GM12878 (cell line): Measurements from ENCODE around the gene SUGCT. TPM values are rescaled to one million over a fixed set of nuclear protein-coding genes. Genes with fewer than 3 reads are reported as not detected.

ENCODE experiments used
- ATAC-seq: fragments of 200-7000 bp; cut with Tn5 transposase; 3 replicates; pipeline ENCODE4 v1.9.1; 2020; ENCODE audit warnings: mild to moderate bottlenecking, moderate library complexity
- BruUV-seq: library from RNA; stranded (reverse); fragments of 400-500 nt; replicated peaks from 2 replicates; lab custom pipeline; 2021; lab: Mats Ljungman, UMichigan
- CTCF ChIA-PET: fragments of 300-600 bp; sonication (Branson Sonifier 250); formaldehyde crosslinking; extraction: SDS; loops from one replicate; lab custom pipeline; 2021; ENCODE audit warnings: inconsistent platforms; lab: Yijun Ruan, JAX
- POLR2A ChIA-PET: fragments of 350-600 bp; formaldehyde crosslinking; extraction: SDS; loops from one replicate; lab custom pipeline; 2021; ENCODE audit warnings: inconsistent platforms; lab: Charles Lee
- RAD21 ChIA-PET: fragments of 300-600 bp; sonication (Branson Sonifier 250); formaldehyde crosslinking; loops from one replicate; lab custom pipeline; 2023; ENCODE audit warnings: antibody characterized with exemption; ENCODE audit not compliant: unreplicated experiment; lab: Charles Lee
- SMC1A ChIA-PET: fragments of 300-600 bp; sonication (Branson Sonifier 250); formaldehyde crosslinking; loops from one replicate; lab custom pipeline; 2023; ENCODE audit not compliant: unreplicated experiment, uncharacterized antibody; lab: Charles Lee
- DNase-seq: peaks from one replicate; pipeline ENCODE4 v3.0.0-alpha.2; 2011; ENCODE audit warnings: low read depth, low spot score
- FAIRE-seq: peaks from 3 replicates; lab custom pipeline; 2011; peaks lifted over from hg19 to GRCh38; lab: Jason Lieb, UNC
- H2AFZ ChIP-seq: 2 replicates; pipeline ENCODE4 v1.6.0; 2011; ENCODE audit warnings: low read depth, low read length, control low read depth; ENCODE audit not compliant: control insufficient read depth
- H3K27ac ChIP-seq: 2 replicates; pipeline ENCODE4 v1.5.1; 2011; ENCODE audit warnings: control low read depth; ENCODE audit not compliant: control insufficient read depth, insufficient read depth
- H3K27me3 ChIP-seq, 2 experiments: replicated peaks in 1 of 2; 2 replicates each; pipeline versions ENCODE4 v1.6.0 to v1.6.1; 2011; ENCODE audit warnings: low read length in 1 of 2; ENCODE audit not compliant: control insufficient read depth in 2 of 2, insufficient read depth in 2 of 2
- H3K36me3 ChIP-seq, 2 experiments: 2 replicates each; pipeline ENCODE4 v1.5.1; 2011; ENCODE audit warnings: low read length in 1 of 2; ENCODE audit not compliant: control insufficient read depth in 2 of 2, insufficient read depth in 2 of 2
- H3K4me1 ChIP-seq: 2 replicates; pipeline ENCODE4 v1.6.1; 2011; ENCODE audit warnings: mild to moderate bottlenecking, low read length, moderate library complexity, mixed read lengths; ENCODE audit not compliant: control insufficient read depth, insufficient read depth
- H3K4me2 ChIP-seq: 2 replicates; pipeline ENCODE4 v1.6.0; 2011; ENCODE audit warnings: control low read depth; ENCODE audit not compliant: control insufficient read depth, insufficient read depth
- H3K4me3 ChIP-seq: fragments of 200-600 bp; sonication (generic); 2 replicates; pipeline ENCODE4 v1.5.1; 2016
- H3K79me2 ChIP-seq: 2 replicates; pipeline ENCODE4 v1.6.0; 2011; ENCODE audit warnings: low read length; ENCODE audit not compliant: control insufficient read depth, insufficient read depth
- H3K9ac ChIP-seq: 2 replicates; pipeline ENCODE4 v1.8.0; 2011; ENCODE audit warnings: low read length, control low read depth, mixed read lengths; ENCODE audit not compliant: control insufficient read depth, insufficient read depth
- H3K9me3 ChIP-seq: replicated peaks from 3 replicates; pipeline ENCODE4 v1.5.1; 2011; ENCODE audit warnings: mild to moderate bottlenecking, low read length; ENCODE audit not compliant: control insufficient read depth, insufficient read depth
- H4K20me1 ChIP-seq: 2 replicates; pipeline ENCODE4 v1.6.0; 2011; ENCODE audit not compliant: control insufficient read depth, insufficient read depth
- CEBPB ChIP-seq, 2 experiments: fragments of 150-350 bp in 1 of 2; IDR thresholded peaks; 2 replicates each; pipeline ENCODE4 v1.6.1; 2012 to 2014; ENCODE audit warnings: low read depth in 2 of 2, low read length in 2 of 2, borderline replicate concordance in 1 of 2, inconsistent platforms in 1 of 2
- CHD4 ChIP-seq: fragments of 200-600 bp; sonication (generic); IDR thresholded peaks from 2 replicates; pipeline ENCODE4 v1.6.1; 2016; ENCODE audit warnings: mild to moderate bottlenecking
- CREM ChIP-seq: IDR thresholded peaks from 2 replicates; pipeline ENCODE4 v1.6.1; 2014; ENCODE audit warnings: antibody characterized with exemption, low read depth
- ESRRA ChIP-seq: IDR thresholded peaks from 2 replicates; pipeline ENCODE4 v1.6.1; 2012; ENCODE audit warnings: mild to moderate bottlenecking, low read length, improper control_type of control experiment
- MYB ChIP-seq: fragments of 150-350 bp; IDR thresholded peaks from 2 replicates; pipeline ENCODE4 v1.6.1; 2014; ENCODE audit warnings: mild to moderate bottlenecking, low read depth, low read length, borderline replicate concordance
- POLR2AphosphoS5 ChIP-seq: IDR thresholded peaks from 2 replicates; pipeline ENCODE4 v1.6.1; 2011; ENCODE audit warnings: mild to moderate bottlenecking, low read length, inconsistent platforms
- SIN3A ChIP-seq: IDR thresholded peaks from 2 replicates; pipeline ENCODE4 v1.6.1; 2012; ENCODE audit warnings: low read depth, low read length, improper control_type of control experiment
- SUZ12 ChIP-seq: fragments of 200-600 bp; sonication (generic); IDR thresholded peaks from one replicate; pipeline ENCODE4 v1.6.1; 2018; ENCODE audit warnings: antibody characterized with exemption, mild to moderate bottlenecking; ENCODE audit not compliant: unreplicated experiment
- WGBS: methylation state at CpG from one replicate; pipeline ENCODE4 v1.1.6; 2016; ENCODE audit warnings: low lambda C conversion rate; ENCODE audit not compliant: insufficient replicate concordance, insufficient coverage; ENCODE audit errors: missing lambda C conversion rate; 5-methylcytosine and 5-hydroxymethylcytosine counted together
- in situ Hi-C: fragments of 300-500 bp; cut with MboI; formaldehyde crosslinking; loops from 9 replicates; pipeline ENCODE4 v1.14.3; 2018; ENCODE audit warnings: mixed read lengths
- intact Hi-C: fragments of 100-400 bp; cut with micrococcal nuclease; formaldehyde crosslinking; loops from one replicate; pipeline ENCODE4 v1.14.2; 2022; ENCODE audit not compliant: unreplicated experiment
- polyA plus RNA-seq, 11 experiments: library from polyadenylated mRNA; depleted of rRNA in 4 of 11; unstranded in 6 of 11; stranded (reverse) in 5 of 11; fragments of >200 nt; fragmentation: Nextera tagmentation in 4 of 11; fragmentation: Illumina TruSeq in 1 of 11; extraction: Ambion mirVana in 4 of 11; extraction: Trizol in 1 of 11; gene quantifications; 1 replicate in 1 of 11; 2 replicates in 10 of 11; pipeline versions ENCODE4 v1.2.1 to v1.2.3, GENCODE V29; 2011 to 2016; ENCODE audit warnings: inconsistent platforms in 2 of 11, missing spikeins in 2 of 11, low read depth in 1 of 11
- total RNA-seq, 4 experiments: library from RNA; depleted of rRNA in 3 of 4; stranded (reverse); fragments of >200 nt in 3 of 4; fragmentation: Illumina TruSeq in 1 of 4; extraction: Trizol in 1 of 4; gene quantifications; 2 replicates each; pipeline versions ENCODE4 v1.2.1 to v1.2.3, GENCODE V29; 2013 to 2021
- TF ChIP-seq, protein P1 (sequence below): fragments of 450-650 bp; IDR thresholded peaks from 2 replicates; pipeline ENCODE4 v1.6.1; 2016; ENCODE audit warnings: mild to moderate bottlenecking
- TF ChIP-seq, protein P2 (sequence below): fragments of 450-650 bp; formaldehyde crosslinking; IDR thresholded peaks from 2 replicates; pipeline ENCODE4 v1.4.0; 2020; ENCODE audit warnings: mild to moderate bottlenecking, moderate library complexity
- TF ChIP-seq, protein P3 (sequence below): fragments of 450-650 bp; formaldehyde crosslinking; IDR thresholded peaks from 2 replicates; pipeline ENCODE4 v1.4.0; 2022; ENCODE audit warnings: mild to moderate bottlenecking, moderate library complexity

SUGCT gene
- total and polyA plus RNA-seq, 10 of the 15 experiments (the other 5 are each of a cell fraction or from before 2014, with no cell fraction given), result 0.08 to 1.2 (median 0.67) TPM; not detected in 1

DNA sequence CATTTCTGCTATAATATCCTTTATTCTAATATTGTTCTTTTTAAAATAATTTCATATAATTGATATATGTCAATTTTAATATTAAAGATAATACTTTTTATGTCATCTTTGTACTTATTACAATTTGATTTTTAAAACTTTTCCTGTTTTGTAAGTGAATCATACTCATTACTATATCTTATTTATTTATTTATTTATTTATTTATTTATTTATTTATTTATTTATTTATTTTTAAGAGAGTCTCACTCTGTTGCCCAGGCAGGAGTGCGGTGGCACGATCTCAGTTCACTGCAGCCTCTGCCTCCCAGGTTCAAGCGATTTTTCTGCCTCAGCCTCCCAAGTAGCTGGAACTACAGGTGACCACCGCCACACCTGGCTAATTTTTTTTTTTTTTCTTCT, 215.3 kb downstream of the SUGCT start:
- no peak for FAIRE-seq
- intact Hi-C loops (no loop called here), in situ Hi-C loops (no loop called here)
- DNase-seq, result no peak
- no TSS peak for BruUV-seq
- Histone ChIP-seq H3K27ac (no peak overlapping the region), H3K36me3 (no peaks in the 10 kb centered on the region), H3K4me2 (no peak overlapping the region), H3K4me1 (no peaks in the 10 kb centered on the region), H2AFZ (no peak overlapping the region), H3K79me2 (no peaks in the 10 kb centered on the region), H3K4me3 (no peak overlapping the region), H4K20me1 (no peaks in the 10 kb centered on the region), H3K27me3 (no peaks in the 10 kb centered on the region), H3K9me3 (no peaks in the 10 kb centered on the region), H3K9ac (no peak overlapping the region)
- 57% methylated on average over 3 of the region's 4 CpGs for WGBS
- no peak for TF ChIP-seq SUZ12
- no peak for TF ChIP-seq MYB
- TF ChIP-seq ESRRA, result no peak
- TF ChIP-seq CEBPB (IDR thresholded peaks at IDR 0.05; ENCODE audit: borderline replicate concordance in 1 of 2, low read depth in 2 of 2, low read length in 2 of 2), result no peak
- TF ChIP-seq, protein P1, sequence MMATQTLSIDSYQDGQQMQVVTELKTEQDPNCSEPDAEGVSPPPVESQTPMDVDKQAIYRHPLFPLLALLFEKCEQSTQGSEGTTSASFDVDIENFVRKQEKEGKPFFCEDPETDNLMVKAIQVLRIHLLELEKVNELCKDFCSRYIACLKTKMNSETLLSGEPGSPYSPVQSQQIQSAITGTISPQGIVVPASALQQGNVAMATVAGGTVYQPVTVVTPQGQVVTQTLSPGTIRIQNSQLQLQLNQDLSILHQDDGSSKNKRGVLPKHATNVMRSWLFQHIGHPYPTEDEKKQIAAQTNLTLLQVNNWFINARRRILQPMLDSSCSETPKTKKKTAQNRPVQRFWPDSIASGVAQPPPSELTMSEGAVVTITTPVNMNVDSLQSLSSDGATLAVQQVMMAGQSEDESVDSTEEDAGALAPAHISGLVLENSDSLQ, result no peak
- no peak for TF ChIP-seq POLR2AphosphoS5
- TF ChIP-seq CREM, result no peak
- no peak for TF ChIP-seq SIN3A
- no peak for TF ChIP-seq CHD4
- TF ChIP-seq, protein P2, sequence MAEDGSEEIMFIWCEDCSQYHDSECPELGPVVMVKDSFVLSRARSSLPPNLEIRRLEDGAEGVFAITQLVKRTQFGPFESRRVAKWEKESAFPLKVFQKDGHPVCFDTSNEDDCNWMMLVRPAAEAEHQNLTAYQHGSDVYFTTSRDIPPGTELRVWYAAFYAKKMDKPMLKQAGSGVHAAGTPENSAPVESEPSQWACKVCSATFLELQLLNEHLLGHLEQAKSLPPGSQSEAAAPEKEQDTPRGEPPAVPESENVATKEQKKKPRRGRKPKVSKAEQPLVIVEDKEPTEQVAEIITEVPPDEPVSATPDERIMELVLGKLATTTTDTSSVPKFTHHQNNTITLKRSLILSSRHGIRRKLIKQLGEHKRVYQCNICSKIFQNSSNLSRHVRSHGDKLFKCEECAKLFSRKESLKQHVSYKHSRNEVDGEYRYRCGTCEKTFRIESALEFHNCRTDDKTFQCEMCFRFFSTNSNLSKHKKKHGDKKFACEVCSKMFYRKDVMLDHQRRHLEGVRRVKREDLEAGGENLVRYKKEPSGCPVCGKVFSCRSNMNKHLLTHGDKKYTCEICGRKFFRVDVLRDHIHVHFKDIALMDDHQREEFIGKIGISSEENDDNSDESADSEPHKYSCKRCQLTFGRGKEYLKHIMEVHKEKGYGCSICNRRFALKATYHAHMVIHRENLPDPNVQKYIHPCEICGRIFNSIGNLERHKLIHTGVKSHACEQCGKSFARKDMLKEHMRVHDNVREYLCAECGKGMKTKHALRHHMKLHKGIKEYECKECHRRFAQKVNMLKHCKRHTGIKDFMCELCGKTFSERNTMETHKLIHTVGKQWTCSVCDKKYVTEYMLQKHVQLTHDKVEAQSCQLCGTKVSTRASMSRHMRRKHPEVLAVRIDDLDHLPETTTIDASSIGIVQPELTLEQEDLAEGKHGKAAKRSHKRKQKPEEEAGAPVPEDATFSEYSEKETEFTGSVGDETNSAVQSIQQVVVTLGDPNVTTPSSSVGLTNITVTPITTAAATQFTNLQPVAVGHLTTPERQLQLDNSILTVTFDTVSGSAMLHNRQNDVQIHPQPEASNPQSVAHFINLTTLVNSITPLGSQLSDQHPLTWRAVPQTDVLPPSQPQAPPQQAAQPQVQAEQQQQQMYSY (CRISPR knock-in tag), result no peak
- TF ChIP-seq, protein P3, sequence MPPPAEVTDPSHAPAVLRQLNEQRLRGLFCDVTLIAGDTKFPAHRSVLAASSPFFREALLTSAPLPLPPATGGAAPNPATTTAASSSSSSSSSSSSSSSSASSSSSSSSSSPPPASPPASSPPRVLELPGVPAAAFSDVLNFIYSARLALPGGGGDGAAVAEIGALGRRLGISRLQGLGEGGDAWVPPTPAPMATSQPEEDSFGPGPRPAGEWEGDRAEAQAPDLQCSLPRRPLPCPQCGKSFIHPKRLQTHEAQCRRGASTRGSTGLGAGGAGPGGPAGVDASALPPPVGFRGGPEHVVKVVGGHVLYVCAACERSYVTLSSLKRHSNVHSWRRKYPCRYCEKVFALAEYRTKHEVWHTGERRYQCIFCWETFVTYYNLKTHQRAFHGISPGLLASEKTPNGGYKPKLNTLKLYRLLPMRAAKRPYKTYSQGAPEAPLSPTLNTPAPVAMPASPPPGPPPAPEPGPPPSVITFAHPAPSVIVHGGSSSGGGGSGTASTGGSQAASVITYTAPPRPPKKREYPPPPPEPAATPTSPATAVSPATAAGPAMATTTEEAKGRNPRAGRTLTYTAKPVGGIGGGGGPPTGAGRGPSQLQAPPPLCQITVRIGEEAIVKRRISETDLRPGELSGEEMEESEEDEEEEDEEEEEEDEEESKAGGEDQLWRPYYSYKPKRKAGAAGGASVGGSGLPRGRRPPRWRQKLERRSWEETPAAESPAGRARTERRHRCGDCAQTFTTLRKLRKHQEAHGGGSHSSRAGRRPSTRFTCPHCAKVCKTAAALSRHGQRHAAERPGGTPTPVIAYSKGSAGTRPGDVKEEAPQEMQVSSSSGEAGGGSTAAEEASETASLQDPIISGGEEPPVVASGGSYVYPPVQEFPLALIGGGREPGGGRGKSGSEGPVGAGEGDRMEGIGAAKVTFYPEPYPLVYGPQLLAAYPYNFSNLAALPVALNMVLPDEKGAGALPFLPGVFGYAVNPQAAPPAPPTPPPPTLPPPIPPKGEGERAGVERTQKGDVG (CRISPR knock-in tag), result no peak
- ChIA-PET POLR2A (no interaction called here), SMC1A (no interaction called here), RAD21 (no interaction called here), CTCF (no interaction called here)
- no peak for ATAC-seq
